HCT116 (cell line): ENCODE data around the gene RNF141. TPM values are rescaled to one million over a fixed set of nuclear protein-coding genes. Genes with fewer than 3 reads are reported as not detected.

Source experiments
- ATAC-seq: fragments of 200-7000 bp; cut with Tn5 transposase; 2 replicates; pipeline ENCODE4 v1.9.1; 2020; ENCODE audit warnings: mild to moderate bottlenecking, moderate library complexity
- BruUV-seq: library from RNA; stranded (reverse); fragments of 400-500 nt; replicated peaks from 2 replicates; lab custom pipeline; 2021; lab: Mats Ljungman, UMichigan
- CTCF ChIA-PET: fragments of 300-600 bp; sonication (Branson Sonifier 250); formaldehyde crosslinking; loops from one replicate; lab custom pipeline; 2021; ENCODE audit warnings: antibody characterized with exemption; lab: Charles Lee
- POLR2A ChIA-PET: fragments of 300-600, 350-600 bp; sonication (Branson Sonifier 250); formaldehyde crosslinking; loops from one replicate; lab custom pipeline; 2021; ENCODE audit warnings: antibody characterized with exemption; lab: Charles Lee
- RAD21 ChIA-PET, 2 experiments: fragments of 300-600 bp; sonication (Branson Sonifier 250); formaldehyde crosslinking; loops; one replicate each; lab custom pipeline; 2023; ENCODE audit warnings: low total read pairs in 2 of 2; ENCODE audit not compliant: uncharacterized antibody in 2 of 2, unreplicated experiment in 2 of 2, low non-redundant PET in 1 of 2; lab: Charles Lee
- DNase-seq: peaks from one replicate; pipeline ENCODE4 v3.0.0-alpha.2; 2010; ENCODE audit warnings: low read depth, low spot score
- H2AFZ ChIP-seq: fragments of 200-600 bp; shearing (Covaris generic), sonication (generic); 2 replicates; pipeline ENCODE4 v1.6.1; 2017; ENCODE audit warnings: low read depth, mixed run types, mixed read lengths, antibody characterized with exemption, low read length; ENCODE audit not compliant: poor library complexity, severe bottlenecking
- H3K27ac ChIP-seq: 2 replicates; pipeline ENCODE4 v1.5.1; 2012; ENCODE audit warnings: low read depth, low read length
- H3K27me3 ChIP-seq: fragments of 200-600 bp; sonication (generic); 2 replicates; pipeline ENCODE4 v1.6.1; 2016; ENCODE audit warnings: mixed run types, low read length, mixed read lengths; ENCODE audit not compliant: insufficient read depth
- H3K36me3 ChIP-seq, 2 experiments: fragments of 200-500 bp in 1 of 2; fragments of 200-600 bp in 1 of 2; sonication (Bioruptor generic) in 1 of 2; sonication (generic) in 1 of 2; 2 replicates each; pipeline versions ENCODE4 v1.5.1 to v1.6.1; 2014 to 2016; ENCODE audit warnings: low read length in 2 of 2, inconsistent platforms in 1 of 2, mixed read lengths in 1 of 2, mixed run types in 1 of 2; ENCODE audit not compliant: insufficient read depth in 2 of 2, control insufficient read depth in 1 of 2
- H3K4me1 ChIP-seq, 2 experiments: fragments of 200-600 bp in 1 of 2; sonication (generic) in 1 of 2; 2 replicates each; pipeline versions ENCODE4 v1.5.1 to v1.6.1; 2012 to 2017; ENCODE audit warnings: low read length in 2 of 2, inconsistent platforms in 1 of 2, mild to moderate bottlenecking in 1 of 2, mixed read lengths in 1 of 2, mixed run types in 1 of 2, moderate library complexity in 1 of 2; ENCODE audit not compliant: insufficient read depth in 2 of 2, control insufficient read depth in 1 of 2
- H3K4me2 ChIP-seq: fragments of 200-600 bp; sonication (generic); 2 replicates; pipeline ENCODE4 v1.6.1; 2017; ENCODE audit warnings: mixed run types, low read length, mixed read lengths
- H3K4me3 ChIP-seq, 2 experiments: fragments of 200-600 bp in 1 of 2; sonication (generic) in 1 of 2; replicated peaks in 1 of 2; 2 replicates each; pipeline ENCODE4 v1.5.1; 2011 to 2016; ENCODE audit warnings: low read length in 2 of 2, control low read depth in 1 of 2, low read depth in 1 of 2, mild to moderate bottlenecking in 1 of 2, mixed read lengths in 1 of 2, mixed run types in 1 of 2
- H3K79me2 ChIP-seq: fragments of 200-600 bp; sonication (generic); 2 replicates; pipeline ENCODE4 v1.6.1; 2017; ENCODE audit warnings: mild to moderate bottlenecking, mixed run types, low read length, moderate library complexity, mixed read lengths; ENCODE audit not compliant: insufficient read depth
- H3K9ac ChIP-seq: fragments of 200-600 bp; sonication (generic); 2 replicates; pipeline ENCODE4 v1.6.1; 2016; ENCODE audit warnings: low read length, mixed read lengths
- H3K9me2 ChIP-seq: fragments of 200-600 bp; sonication (generic), shearing (Covaris generic); 2 replicates; pipeline ENCODE4 v1.6.1; 2017; ENCODE audit warnings: mixed run types, mild to moderate bottlenecking, moderate library complexity; ENCODE audit not compliant: insufficient read depth
- H3K9me3 ChIP-seq, 2 experiments: fragments of 200-500 bp in 1 of 2; fragments of 200-600 bp in 1 of 2; sonication (Bioruptor generic) in 1 of 2; sonication (generic) in 1 of 2; 2 replicates each; pipeline ENCODE4 v1.6.1; 2014 to 2017; ENCODE audit warnings: low read length in 2 of 2, mixed read lengths in 2 of 2, inconsistent platforms in 1 of 2, low read depth in 1 of 2, mild to moderate bottlenecking in 1 of 2, mixed run types in 1 of 2, moderate library complexity in 1 of 2; ENCODE audit not compliant: control insufficient read depth in 1 of 2, insufficient read depth in 1 of 2
- H4K20me1 ChIP-seq: fragments of 200-600 bp; sonication (generic), shearing (Covaris generic); 2 replicates; pipeline ENCODE4 v1.6.1; 2017; ENCODE audit warnings: mixed run types, mild to moderate bottlenecking, moderate library complexity; ENCODE audit not compliant: insufficient read depth
- CBX3 ChIP-seq: IDR thresholded peaks from 2 replicates; pipeline ENCODE4 v1.6.1; 2012; ENCODE audit warnings: low read depth
- CEBPB ChIP-seq: IDR thresholded peaks from 2 replicates; pipeline ENCODE4 v1.6.1; 2012; ENCODE audit warnings: low read depth
- EGR1 ChIP-seq: IDR thresholded peaks from 2 replicates; pipeline ENCODE4 v1.6.1; 2012; ENCODE audit warnings: low read depth
- ELF1 ChIP-seq: IDR thresholded peaks from 2 replicates; pipeline ENCODE4 v1.6.1; 2012; ENCODE audit warnings: low read depth, borderline replicate concordance
- EZH2 ChIP-seq: fragments of 200-600 bp; sonication (generic); IDR thresholded peaks from 2 replicates; pipeline ENCODE4 v1.6.1; 2017; ENCODE audit warnings: antibody characterized with exemption, mixed run types
- FOSL1 ChIP-seq: IDR thresholded peaks from 2 replicates; pipeline ENCODE4 v1.6.1; 2012; ENCODE audit warnings: low read depth
- RAD21 ChIP-seq: IDR thresholded peaks from 2 replicates; pipeline ENCODE4 v1.6.1; 2012; ENCODE audit warnings: low read depth, mild to moderate bottlenecking
- SIN3A ChIP-seq: IDR thresholded peaks from 2 replicates; pipeline ENCODE4 v1.6.1; 2012; ENCODE audit warnings: low read depth
- SP1 ChIP-seq: IDR thresholded peaks from 2 replicates; pipeline ENCODE4 v1.6.1; 2012; ENCODE audit warnings: low read depth
- SRF ChIP-seq: IDR thresholded peaks from 2 replicates; pipeline ENCODE4 v1.6.1; 2012; ENCODE audit warnings: low read depth
- TCF7L2 ChIP-seq: IDR thresholded peaks from 2 replicates; pipeline ENCODE4 v1.7.0; 2011; ENCODE audit warnings: borderline replicate concordance, inconsistent platforms; ENCODE audit not compliant: insufficient read depth, insufficient read length; ENCODE audit errors: extremely low read depth
- YY1 ChIP-seq: IDR thresholded peaks from 2 replicates; pipeline ENCODE4 v1.6.1; 2011; ENCODE audit warnings: low read length, low read depth, moderate library complexity, mild to moderate bottlenecking; ENCODE audit not compliant: insufficient replicate concordance; ENCODE audit errors: extremely low read depth
- ZFX ChIP-seq: fragments of 450-650 bp; IDR thresholded peaks from 2 replicates; pipeline ENCODE4 v1.6.1; 2017
- ZNF274 ChIP-seq: fragments of 200-500 bp; sonication (Bioruptor generic); IDR thresholded peaks from 2 replicates; pipeline ENCODE4 v1.6.1; 2014; ENCODE audit warnings: mild to moderate bottlenecking, low read depth, low read length, inconsistent platforms
- intact Hi-C: fragments of 100-400 bp; cut with micrococcal nuclease; formaldehyde crosslinking; loops from 2 replicates; pipeline ENCODE4 v1.10.0; 2022
- total RNA-seq: library from RNA; stranded (reverse); gene quantifications from one replicate; pipeline ENCODE4 v1.2.1, GENCODE V29; 2021; ENCODE audit not compliant: unreplicated experiment
- TF ChIP-seq, protein P1 (sequence below): IDR thresholded peaks from 2 replicates; pipeline ENCODE4 v1.6.1; 2012
- TF ChIP-seq, protein P2 (sequence below): IDR thresholded peaks from 2 replicates; pipeline ENCODE4 v1.6.1; 2012
- TF ChIP-seq, protein P3 (sequence below), 3 experiments: fragments of 200-600 bp in 1 of 3; sonication (generic) in 1 of 3; IDR thresholded peaks in 2 of 3; conservative IDR thresholded peaks in 1 of 3; 2 replicates each; pipeline ENCODE4 v1.5.1; 2012 to 2017; ENCODE audit warnings: low read depth in 2 of 3, low read length in 2 of 3, antibody characterized with exemption in 1 of 3, borderline replicate concordance in 1 of 3, control low read depth in 1 of 3, mild to moderate bottlenecking in 1 of 3, mixed read lengths in 1 of 3, mixed run types in 1 of 3, moderate library complexity in 1 of 3; ENCODE audit not compliant: insufficient read depth in 1 of 3
- TF ChIP-seq, protein P4 (sequence below): IDR thresholded peaks from 2 replicates; pipeline ENCODE4 v1.6.1; 2012; ENCODE audit warnings: low read depth
- TF ChIP-seq, protein P5 (sequence below): IDR thresholded peaks from 2 replicates; pipeline ENCODE4 v1.6.1; 2011; ENCODE audit warnings: mild to moderate bottlenecking, low read length, moderate library complexity; ENCODE audit not compliant: insufficient replicate concordance; ENCODE audit errors: extremely low read depth

The RNF141 gene
- total RNA-seq, 1 experiment from 2014 or later: 133 TPM

DNA sequence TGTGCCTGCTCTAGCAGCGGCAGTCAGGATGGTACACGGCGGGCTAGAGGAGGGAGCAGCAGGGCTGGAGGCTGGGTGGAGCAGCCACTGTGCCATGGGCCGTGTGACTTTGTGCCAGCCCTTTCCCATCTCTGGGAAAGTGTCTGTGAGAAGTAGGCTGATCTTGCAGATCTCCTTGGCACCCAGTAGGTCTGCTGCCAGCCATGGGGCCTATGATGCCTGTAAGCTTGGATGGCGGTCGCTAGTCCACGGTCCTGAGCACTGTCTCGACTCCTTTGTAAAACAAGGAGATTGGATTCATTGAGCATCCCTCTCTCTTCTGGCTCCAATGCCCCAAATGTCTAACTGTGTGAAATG lies 63.3 kb downstream of the RNF141 start:
- ChIA-PET CTCF (no interaction called here), POLR2A (no interaction called here), RAD21 (no interaction called here)
- Histone ChIP-seq H3K27ac (no peak overlapping the region), H3K27me3 (no peaks in the 10 kb centered on the region), H3K4me1 (no peaks in the 10 kb centered on the region), H3K9ac (no peak overlapping the region), H3K4me2 (no peak overlapping the region), H2AFZ (no peak overlapping the region), H3K9me3 (no peaks in the 10 kb centered on the region), H3K79me2 (peaks cover 5% of the 10 kb centered on the region), H3K4me3 (no peak overlapping the region), H3K9me2 (no peaks in the 10 kb centered on the region), H4K20me1 (no peaks in the 10 kb centered on the region), H3K36me3 (peaks cover 0 to 21% of the 10 kb centered on the region in 2 experiments; a peak in 2 of 4 replicates)
- intact Hi-C loops: no loop called here
- BruUV-seq: no TSS peak
- ATAC-seq (no peak), DNase-seq (no peak)
- TF ChIP-seq, protein P1, sequence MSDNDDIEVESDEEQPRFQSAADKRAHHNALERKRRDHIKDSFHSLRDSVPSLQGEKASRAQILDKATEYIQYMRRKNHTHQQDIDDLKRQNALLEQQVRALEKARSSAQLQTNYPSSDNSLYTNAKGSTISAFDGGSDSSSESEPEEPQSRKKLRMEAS: no peak
- TF ChIP-seq, protein P2, sequence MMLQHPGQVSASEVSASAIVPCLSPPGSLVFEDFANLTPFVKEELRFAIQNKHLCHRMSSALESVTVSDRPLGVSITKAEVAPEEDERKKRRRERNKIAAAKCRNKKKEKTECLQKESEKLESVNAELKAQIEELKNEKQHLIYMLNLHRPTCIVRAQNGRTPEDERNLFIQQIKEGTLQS: no peak
- TF ChIP-seq, protein P3, sequence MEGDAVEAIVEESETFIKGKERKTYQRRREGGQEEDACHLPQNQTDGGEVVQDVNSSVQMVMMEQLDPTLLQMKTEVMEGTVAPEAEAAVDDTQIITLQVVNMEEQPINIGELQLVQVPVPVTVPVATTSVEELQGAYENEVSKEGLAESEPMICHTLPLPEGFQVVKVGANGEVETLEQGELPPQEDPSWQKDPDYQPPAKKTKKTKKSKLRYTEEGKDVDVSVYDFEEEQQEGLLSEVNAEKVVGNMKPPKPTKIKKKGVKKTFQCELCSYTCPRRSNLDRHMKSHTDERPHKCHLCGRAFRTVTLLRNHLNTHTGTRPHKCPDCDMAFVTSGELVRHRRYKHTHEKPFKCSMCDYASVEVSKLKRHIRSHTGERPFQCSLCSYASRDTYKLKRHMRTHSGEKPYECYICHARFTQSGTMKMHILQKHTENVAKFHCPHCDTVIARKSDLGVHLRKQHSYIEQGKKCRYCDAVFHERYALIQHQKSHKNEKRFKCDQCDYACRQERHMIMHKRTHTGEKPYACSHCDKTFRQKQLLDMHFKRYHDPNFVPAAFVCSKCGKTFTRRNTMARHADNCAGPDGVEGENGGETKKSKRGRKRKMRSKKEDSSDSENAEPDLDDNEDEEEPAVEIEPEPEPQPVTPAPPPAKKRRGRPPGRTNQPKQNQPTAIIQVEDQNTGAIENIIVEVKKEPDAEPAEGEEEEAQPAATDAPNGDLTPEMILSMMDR (IDR thresholded peaks at IDR 0.05 in 2 of 3, conservative IDR thresholded peaks at IDR 0.05 in 1 of 3; ENCODE audit: borderline replicate concordance in 1 of 3, insufficient read depth in 1 of 3, low read depth in 2 of 3, low read length in 2 of 3): no peak
- TF ChIP-seq CEBPB (no peak), RAD21 (no peak), CBX3 (no peak), YY1 (no peak), ZNF274 (no peak), ELF1 (no peak), FOSL1 (no peak), EGR1 (no peak), SRF (no peak), EZH2 (no peak), ZFX (no peak), SIN3A (no peak), TCF7L2 (no peak), SP1 (no peak)
- TF ChIP-seq, protein P4, sequence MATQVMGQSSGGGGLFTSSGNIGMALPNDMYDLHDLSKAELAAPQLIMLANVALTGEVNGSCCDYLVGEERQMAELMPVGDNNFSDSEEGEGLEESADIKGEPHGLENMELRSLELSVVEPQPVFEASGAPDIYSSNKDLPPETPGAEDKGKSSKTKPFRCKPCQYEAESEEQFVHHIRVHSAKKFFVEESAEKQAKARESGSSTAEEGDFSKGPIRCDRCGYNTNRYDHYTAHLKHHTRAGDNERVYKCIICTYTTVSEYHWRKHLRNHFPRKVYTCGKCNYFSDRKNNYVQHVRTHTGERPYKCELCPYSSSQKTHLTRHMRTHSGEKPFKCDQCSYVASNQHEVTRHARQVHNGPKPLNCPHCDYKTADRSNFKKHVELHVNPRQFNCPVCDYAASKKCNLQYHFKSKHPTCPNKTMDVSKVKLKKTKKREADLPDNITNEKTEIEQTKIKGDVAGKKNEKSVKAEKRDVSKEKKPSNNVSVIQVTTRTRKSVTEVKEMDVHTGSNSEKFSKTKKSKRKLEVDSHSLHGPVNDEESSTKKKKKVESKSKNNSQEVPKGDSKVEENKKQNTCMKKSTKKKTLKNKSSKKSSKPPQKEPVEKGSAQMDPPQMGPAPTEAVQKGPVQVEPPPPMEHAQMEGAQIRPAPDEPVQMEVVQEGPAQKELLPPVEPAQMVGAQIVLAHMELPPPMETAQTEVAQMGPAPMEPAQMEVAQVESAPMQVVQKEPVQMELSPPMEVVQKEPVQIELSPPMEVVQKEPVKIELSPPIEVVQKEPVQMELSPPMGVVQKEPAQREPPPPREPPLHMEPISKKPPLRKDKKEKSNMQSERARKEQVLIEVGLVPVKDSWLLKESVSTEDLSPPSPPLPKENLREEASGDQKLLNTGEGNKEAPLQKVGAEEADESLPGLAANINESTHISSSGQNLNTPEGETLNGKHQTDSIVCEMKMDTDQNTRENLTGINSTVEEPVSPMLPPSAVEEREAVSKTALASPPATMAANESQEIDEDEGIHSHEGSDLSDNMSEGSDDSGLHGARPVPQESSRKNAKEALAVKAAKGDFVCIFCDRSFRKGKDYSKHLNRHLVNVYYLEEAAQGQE: no peak
- TF ChIP-seq, protein P5, sequence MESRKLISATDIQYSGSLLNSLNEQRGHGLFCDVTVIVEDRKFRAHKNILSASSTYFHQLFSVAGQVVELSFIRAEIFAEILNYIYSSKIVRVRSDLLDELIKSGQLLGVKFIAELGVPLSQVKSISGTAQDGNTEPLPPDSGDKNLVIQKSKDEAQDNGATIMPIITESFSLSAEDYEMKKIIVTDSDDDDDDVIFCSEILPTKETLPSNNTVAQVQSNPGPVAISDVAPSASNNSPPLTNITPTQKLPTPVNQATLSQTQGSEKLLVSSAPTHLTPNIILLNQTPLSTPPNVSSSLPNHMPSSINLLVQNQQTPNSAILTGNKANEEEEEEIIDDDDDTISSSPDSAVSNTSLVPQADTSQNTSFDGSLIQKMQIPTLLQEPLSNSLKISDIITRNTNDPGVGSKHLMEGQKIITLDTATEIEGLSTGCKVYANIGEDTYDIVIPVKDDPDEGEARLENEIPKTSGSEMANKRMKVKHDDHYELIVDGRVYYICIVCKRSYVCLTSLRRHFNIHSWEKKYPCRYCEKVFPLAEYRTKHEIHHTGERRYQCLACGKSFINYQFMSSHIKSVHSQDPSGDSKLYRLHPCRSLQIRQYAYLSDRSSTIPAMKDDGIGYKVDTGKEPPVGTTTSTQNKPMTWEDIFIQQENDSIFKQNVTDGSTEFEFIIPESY: no peak
